H1 (cell line): ENCODE measurements around the gene CHST11. TPM values are rescaled to one million over a fixed set of nuclear protein-coding genes. Genes with fewer than 3 reads are reported as not detected.

Experiments used
- CHD7 ChIP-seq: fragments of 300-600 bp; sonication (generic); IDR thresholded peaks from 2 replicates; pipeline ENCODE4 v1.7.1; 2012; ENCODE audit warnings: low read length, moderate library complexity, mild to moderate bottlenecking, inconsistent platforms; ENCODE audit not compliant: insufficient replicate concordance
- KDM1A ChIP-seq: fragments of 200-600, 300-600 bp; sonication (generic); IDR thresholded peaks from 2 replicates; pipeline ENCODE4 v1.7.1; 2016; ENCODE audit warnings: mild to moderate bottlenecking, low read length, borderline replicate concordance
- MAX ChIP-seq: IDR thresholded peaks from 2 replicates; pipeline ENCODE4 v1.6.1; 2012; ENCODE audit warnings: inconsistent platforms
- RNF2 ChIP-seq: fragments of 200-900, 300-1000 bp; sonication (generic); IDR thresholded peaks from 2 replicates; pipeline ENCODE4 v1.7.1; 2016; ENCODE audit warnings: borderline replicate concordance, low read depth, mild to moderate bottlenecking, antibody characterized with exemption, low read length; ENCODE audit not compliant: poor library complexity, severe bottlenecking; ENCODE audit errors: missing control alignments
- SIRT6 ChIP-seq: IDR thresholded peaks from one replicate; pipeline ENCODE4 v1.7.1; 2012; ENCODE audit warnings: low read length, inconsistent platforms
- SP2 ChIP-seq: IDR thresholded peaks from 2 replicates; pipeline ENCODE4 v1.6.1; 2012; ENCODE audit warnings: mild to moderate bottlenecking, low read length, inconsistent platforms
- polyA plus RNA-seq, 7 experiments: library from polyadenylated mRNA; depleted of rRNA in 3 of 7; stranded (reverse) in 5 of 7; unstranded in 2 of 7; fragments of >200 nt in 5 of 7; fragments of 200-250 nt in 2 of 7; gene quantifications; 1 replicate in 5 of 7; 2 replicates in 1 of 7; 4 replicates in 1 of 7; pipeline versions ENCODE4 v1.2.1 to v1.2.3, GENCODE V29; 2011 to 2013; ENCODE audit warnings: missing spikeins in 2 of 7, mixed read lengths in 2 of 7
- total RNA-seq: library from RNA; stranded (reverse); fragmentation: NEBNext Ultra II Directional; extraction: Animal tissue kit (Norgen Biotek cat#: 25700); gene quantifications from 2 replicates; pipeline ENCODE4 v1.2.1, GENCODE V29; 2021

The CHST11 gene
- total and polyA plus RNA-seq, 2 of the 8 experiments (the other 6 are each of a cell fraction or from before 2014, with no cell fraction given), result 14.4 to 20.8 TPM

- TF ChIP-seq KDM1A (no peak), CHD7 (no peak), SP2 (no peak), SIRT6 (no peak), MAX (no peak), RNF2 (no peak)
These were observed 200.2 kb downstream of the CHST11 start (continued) for GRCh38 chr12:104656921-104657320.
